ENCODE measurements around the gene BCL3.
A peak's percentile ranks its signal among the peaks of the same experiment; 100 is the strongest.
"Not testable (repeated sequence)": the region's sequence is repeated elsewhere in the genome, so short reads cannot be mapped to it uniquely, and the experiment has no call there.

The BCL3 gene

DNA sequence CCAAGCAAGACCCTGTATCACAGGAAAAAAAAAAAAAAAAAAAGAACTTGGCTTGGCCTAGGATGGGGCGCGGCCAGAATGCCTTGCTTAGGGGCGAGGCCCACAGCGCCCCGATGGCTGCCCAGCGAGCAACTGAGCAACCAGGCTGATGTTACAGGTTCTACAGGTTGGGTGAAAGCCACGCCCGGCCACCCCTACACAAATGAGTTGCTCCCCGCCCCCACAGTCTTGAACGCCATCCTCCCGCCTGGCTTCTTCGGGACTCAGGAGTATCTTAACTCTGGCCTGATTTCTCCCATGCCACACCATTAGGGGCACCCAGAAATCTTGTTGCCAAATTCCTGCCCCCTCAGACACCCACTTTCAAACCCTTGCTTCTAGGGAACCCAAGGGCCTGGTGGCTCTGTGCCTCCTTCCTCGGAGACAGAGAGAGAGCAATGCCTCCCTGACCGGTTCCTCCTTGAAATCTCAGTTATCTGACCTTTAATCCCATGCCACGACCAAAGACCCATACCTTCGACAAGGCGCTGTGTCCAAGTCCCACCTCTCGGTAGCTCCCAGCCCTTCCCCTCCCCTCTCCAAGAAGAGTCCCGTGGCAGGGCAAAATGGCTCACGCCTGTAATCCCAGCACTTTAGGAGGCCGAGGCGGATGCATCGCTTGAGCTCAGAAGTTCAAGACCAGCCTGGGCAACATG lies 28.0 kb downstream of the BCL3 start:
- Histone ChIP-seq H3K27ac (peak overlapping the region in 20 of 21 experiments; percentile 56 to 88 (median 78)), H3K4me3 (no peak overlapping the region)

DNA sequence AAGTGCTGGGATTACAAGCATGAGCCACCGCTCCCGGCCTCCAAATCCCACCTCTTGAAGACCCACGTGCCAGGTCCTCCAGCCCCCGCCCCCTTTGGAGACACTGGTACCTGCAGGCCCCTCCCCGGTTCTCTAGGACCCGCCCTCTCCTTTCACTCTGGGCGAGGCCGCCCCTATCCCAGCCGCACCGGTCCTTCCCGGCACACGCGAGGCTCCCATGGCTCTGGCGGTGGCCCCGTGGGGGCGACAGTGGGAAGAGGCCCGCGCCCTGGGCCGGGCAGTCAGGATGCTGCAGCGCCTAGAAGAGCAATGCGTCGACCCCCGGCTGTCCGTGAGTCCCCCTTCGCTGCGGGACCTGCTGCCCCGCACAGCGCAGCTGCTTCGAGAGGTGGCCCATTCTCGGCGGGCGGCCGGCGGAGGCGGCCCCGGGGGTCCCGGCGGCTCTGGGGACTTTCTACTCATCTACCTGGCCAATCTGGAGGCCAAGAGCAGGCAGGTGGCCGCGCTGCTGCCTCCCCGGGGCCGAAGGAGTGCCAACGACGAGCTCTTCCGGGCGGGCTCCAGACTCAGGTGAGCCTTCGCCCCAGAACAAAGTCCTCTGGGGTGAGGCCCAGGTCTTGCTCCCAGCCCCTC lies 29.3 kb downstream of the BCL3 start, which contains the start of gene CBLC:
CBLC (plus strand) TSS at position 176 of the 633 bp plus-strand sequence; CDS start at position 218, 42 bp downstream.
- Histone ChIP-seq H3K4me3 (peak within 1 kb of the TSS; percentile 32 to 57 (median 38)), H3K27ac (peak within 1 kb of the TSS; percentile 53 to 89 (median 81))

DNA sequence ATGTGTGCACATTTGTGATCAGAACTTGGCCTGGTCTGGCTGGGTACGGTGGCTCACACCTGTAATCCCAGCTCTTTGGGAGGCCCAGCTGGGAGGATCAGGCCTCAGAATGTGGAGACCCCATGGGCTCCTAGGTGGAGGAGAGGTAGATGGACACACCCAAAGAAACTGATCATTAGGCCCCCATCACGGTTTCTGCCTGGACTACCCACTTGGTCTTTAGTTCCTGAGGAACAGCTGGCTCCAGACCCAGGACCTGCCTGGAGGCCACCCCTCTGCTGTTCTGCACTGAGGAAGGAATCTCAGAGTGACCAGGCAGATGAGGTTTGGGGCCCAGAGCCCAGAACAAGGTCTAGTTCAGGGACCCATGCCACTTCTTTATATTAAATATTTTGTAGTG lies 30.6 kb downstream of the BCL3 start:
- Histone ChIP-seq H3K27ac (peak overlapping the region in 3 of 21 experiments; percentile 23 to 39 (median 31)), H3K4me3 (no peak overlapping the region)

DNA sequence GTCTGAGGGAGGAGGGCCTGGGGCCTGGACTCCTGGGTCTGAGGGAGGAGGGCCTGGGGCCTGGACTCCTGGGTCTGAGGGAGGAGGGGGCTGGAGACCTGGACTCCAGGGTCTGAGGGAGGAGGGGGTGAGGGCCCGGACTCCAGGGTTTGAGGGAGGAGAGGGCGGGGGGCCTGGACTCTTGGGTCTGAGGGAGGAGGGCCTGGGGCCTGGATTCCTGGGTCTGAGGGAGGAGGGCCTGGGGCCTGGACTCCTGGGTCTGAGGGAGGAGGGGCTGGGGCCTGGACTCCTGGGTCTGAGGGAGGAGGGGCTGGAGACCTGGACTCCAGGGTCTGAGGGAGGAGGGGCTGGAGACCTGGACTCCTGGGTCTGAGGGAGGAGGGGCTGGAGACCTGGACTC lies 33.2 kb downstream of the BCL3 start:
- not testable (repeated sequence) for H3K4me3 ChIP-seq
- peak overlapping the region in 1 of 21 experiments; percentile 24 for H3K27ac ChIP-seq

DNA sequence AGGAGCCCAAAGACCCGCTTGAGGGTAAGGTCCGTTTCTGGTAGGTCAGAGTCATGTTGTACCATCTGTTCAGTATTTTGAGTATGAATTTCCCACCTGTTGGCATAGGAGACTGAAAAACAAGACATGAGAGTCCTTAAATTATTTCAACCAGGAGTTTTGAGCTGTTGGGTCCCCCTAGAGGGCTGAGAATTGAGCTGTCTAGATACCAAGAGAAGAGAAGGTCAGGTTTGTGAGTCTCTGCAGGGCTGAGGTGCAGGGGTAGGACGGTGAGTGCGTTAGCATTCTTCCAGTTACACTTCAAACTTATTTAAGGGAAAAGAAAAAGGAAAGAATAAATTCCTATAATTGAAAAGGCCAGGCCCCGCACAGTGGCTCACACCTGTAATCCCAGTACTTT lies 34.2 kb downstream of the BCL3 start:
- no peak overlapping the region for H3K4me3 ChIP-seq
- no peak overlapping the region for H3K27ac ChIP-seq

DNA sequence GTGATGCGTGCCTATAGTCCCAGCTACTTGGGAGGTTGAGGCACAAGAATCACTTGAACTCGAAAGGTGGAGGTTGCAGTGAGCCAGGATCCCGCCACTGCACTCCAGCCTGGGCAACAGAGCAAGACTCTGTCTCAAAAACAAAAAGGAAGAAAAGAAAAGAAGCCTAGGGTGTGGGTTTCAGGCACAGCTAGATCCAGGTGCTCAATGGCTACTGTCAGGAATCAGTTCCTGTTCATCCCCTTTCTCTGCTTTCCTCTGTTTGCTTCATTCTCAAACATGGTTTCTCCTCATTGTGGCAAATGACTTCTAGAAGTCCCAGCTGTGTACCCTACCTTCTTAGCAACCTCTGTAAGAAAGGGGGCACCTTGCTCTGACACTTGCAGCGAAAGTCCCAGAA lies 35.0 kb downstream of the BCL3 start:
- Histone ChIP-seq H3K4me3 (no peak overlapping the region), H3K27ac (no peak overlapping the region)

DNA sequence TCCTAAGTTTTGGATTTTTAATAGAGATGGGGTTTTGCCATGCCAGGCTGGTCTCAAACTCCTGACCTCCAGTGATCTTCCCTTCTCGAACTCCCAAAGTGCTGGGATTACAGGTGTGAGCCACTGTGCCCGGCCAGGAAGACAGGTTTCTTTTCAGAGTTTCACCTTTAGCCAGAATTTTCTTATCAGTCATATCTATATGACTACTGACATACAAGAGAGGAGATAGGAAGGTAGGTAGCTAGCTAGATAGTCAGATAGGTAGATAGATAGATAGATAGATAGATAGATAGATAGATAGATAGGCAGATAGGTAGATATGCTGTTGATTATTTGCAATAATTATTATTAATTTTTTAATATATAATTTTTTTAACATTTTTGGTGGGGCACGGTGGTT lies 36.8 kb downstream of the BCL3 start:
- H3K27ac ChIP-seq = no peak overlapping the region
- no peak overlapping the region for H3K4me3 ChIP-seq

DNA sequence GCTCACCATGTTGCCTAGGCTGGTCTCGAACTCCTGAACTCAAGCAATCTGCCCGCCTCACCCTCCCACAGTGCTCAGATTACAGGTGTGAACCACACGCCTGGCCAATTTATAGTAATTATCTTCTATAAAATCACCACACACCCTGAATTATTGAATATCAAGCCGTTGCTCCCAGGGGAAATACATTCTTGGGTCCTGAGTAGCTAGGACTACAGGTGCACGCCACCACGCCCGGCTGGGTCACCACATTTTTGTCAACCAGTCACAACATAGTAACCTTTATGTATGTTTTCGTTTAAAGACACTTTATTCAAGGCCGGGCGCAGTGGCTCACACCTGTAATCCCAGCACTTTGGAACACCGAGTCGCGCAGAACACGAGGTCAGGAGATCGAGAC lies 37.5 kb downstream of the BCL3 start:
- Histone ChIP-seq H3K27ac (no peak overlapping the region), H3K4me3 (no peak overlapping the region)

DNA sequence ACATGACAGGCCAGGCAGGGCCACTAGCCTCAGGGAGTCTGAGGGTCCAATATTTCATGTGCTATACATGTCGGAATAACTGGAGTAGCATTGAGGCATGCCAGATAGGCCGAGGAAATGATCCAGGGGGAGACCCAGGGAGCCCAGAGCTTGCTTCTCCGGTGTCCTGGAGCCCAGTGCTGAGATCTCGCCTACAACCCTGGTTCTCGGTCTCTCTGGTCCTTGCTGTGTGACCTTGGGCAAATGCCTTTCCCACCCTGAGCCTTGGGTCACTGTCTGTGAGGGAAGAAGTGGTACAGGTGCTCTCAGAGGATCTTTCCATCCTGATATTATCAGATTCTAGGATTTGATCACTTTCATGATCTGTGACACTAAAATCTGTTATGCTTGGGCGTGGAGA lies 40.5 kb downstream of the BCL3 start:
- H3K27ac ChIP-seq = no peak overlapping the region
- no peak overlapping the region for H3K4me3 ChIP-seq

DNA sequence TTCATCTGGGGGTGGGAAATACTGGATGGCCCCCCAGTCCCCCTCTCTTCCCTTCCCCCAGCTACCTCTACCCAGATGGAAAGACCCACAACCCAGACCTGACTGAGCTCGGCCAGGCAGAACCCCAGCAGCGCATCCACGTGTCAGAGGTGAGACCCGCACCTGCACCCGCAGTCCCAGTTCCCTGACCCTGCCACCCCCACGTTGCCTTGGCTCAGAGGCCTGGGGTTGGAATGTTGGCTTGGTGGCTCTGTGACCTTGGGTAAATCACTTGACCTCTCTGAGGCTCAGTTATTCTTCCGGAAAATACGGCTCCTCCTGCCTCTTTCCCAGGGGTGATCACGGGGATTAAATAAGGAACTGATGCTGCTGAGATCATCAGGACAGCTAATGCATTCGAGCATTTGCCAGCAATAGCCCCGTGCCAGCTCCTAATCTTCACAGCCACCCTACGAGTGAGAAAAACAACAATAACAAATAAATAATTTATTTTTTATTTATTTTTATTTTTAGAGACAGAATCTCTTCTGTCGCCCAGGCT lies 41.5 kb downstream of the BCL3 start:
- no peak overlapping the region for H3K27ac ChIP-seq
- H3K4me3 ChIP-seq = no peak overlapping the region

DNA sequence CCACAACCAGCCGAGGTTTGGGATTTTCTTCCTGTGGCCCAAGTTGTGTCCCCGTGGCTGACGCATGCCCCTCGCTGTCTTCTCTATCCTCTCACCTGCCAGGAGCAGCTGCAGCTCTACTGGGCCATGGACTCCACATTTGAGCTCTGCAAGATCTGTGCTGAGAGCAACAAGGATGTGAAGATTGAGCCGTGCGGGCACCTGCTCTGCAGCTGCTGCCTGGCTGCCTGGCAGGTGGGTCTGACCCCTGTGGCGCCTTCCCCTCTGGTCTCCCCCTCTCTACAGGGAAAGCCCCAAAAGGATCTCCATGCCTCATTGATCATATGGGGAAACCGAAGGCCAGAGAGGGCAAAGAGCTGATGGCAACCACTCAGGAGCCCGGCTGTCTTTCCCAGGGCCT lies 43.8 kb downstream of the BCL3 start:
- H3K27ac ChIP-seq = no peak overlapping the region
- no peak overlapping the region for H3K4me3 ChIP-seq

DNA sequence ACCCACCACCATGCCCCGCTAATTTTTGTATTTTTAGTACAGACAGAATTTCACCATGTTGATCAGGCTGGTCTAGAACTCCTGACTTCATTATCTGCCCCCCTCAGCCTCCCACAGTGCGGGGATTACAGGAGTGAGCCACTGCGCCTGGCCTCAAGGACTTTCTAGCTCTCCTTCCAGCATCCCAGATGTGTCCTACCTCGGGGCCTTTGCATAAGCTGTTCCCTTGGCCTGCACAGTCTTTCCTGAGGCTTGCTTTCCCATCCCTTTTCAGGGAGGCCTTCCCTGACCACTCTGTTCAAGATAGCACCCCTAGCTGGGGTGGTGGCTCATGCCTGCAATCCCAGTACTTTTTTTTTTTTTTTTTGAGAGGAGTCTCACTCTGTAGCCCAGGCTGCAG lies 46.1 kb downstream of the BCL3 start:
- Histone ChIP-seq H3K27ac (no peak overlapping the region), H3K4me3 (no peak overlapping the region)

DNA sequence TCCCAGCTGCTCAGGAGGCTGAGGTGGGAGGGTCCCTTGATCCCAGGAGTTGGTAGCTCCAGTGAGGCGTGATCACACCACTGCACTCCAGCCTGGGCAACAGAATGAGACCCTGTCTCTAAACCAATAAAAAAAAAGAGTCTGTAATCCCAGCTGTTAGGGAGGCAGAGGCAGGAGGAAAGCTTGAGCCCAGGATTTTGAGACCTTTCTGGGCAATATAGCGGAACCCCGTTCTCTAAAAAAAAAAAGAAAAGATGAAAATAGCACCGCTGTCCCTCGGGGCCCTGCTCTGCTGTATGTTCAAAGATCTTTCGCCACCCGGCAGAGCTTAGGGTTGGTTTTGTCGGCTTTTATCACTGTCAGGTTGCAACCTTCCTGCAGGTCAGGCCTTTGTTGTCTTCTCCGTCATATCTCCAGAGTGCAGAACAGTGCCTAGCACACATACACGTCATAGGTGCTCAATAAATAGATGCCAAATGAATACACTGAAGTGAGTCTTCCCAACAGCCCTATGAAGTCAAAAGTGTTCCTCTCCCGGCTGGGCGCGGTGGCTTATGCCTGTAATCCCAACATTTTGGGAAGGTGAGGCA lies 47.0 kb downstream of the BCL3 start:
- H3K27ac ChIP-seq = no peak overlapping the region

DNA sequence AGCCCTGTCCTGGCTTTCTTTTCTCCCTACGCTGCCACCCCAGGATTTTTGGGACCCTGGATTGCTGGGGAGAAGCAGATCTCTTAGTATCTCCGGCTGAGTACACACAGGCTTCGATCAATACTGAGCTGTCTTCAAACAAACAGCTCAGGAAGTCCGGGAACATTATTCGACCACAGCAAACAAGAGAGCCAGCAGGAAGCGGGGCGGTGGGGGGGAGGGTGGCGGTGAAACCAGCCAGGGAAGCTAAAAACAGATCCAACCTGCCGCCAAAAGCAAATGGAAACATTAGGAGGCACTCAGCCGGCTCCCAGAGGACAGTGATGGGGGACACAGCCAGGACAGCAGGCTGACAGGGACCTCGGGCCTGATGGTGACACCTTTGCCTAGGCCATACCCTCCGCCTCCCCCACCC lies 48.2 kb downstream of the BCL3 start:
- Histone ChIP-seq H3K27ac (peak overlapping the region in 4 of 21 experiments; percentile 4 to 60 (median 34)), H3K4me3 (no peak overlapping the region)

More for the DNA sequence above, 47.0 kb downstream of the BCL3 start:
- no peak overlapping the region for H3K4me3 ChIP-seq

DNA sequence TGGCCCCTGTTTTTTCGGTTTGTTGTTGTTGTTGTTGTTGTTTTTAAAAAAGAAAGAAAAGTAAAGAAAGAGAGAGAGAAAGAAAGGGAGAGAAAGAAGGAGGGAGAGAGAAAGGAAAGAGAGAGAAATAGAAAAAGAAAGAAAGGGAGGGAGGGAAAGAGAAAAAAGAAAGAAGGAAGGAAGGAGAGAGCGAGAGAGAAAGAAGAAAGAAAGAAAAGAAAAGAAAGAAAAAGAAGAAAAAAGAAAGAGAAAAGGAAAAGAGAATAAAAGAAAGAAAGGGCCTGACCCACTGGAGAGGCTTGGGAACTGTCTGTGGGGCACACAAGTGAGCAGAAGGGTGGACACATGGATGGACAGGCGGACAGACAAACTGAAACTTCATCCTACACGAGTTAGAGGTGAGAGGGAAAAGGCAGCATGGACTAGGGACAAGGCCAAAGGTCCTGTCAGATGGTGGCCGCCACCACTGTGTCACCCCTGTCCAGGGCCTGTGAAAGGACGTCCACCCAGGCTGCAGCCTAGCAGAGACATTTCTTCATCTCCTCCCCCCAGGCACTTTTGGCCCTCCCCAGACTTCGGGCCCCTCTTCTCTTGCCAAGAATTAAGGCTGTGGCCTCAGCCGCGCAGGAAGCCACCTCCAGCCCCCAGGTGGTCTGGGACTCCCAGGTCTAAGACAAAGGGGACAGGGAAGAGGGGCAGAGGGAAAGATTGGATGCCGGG lies 51.3 kb downstream of the BCL3 start:
- Histone ChIP-seq H3K4me3 (no peak overlapping the region), H3K27ac (peak overlapping the region in 1 of 21 experiments; percentile 37)

DNA sequence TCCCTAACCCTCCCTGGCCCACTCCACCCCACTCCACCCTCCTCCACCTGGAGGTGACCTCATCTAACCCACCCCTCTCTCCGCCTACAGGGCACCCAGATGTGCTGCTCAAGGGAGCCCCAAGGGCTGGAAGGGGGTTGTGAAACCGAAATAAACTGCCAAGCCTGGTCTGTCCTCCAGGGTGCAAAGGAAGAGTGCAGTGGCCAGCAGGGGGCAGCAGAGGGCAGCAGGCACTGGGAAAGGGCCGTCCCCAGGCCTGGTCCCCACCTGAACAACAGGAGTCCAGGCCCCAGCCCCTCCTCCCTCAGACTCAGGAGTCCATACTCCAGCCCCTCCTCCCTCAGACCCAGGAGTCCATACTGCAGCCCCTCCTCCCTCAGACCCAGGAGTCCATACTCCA lies 52.0 kb downstream of the BCL3 start:
- H3K27ac ChIP-seq = peak overlapping the region in 1 of 21 experiments; percentile 37
- H3K4me3 ChIP-seq = no peak overlapping the region

DNA sequence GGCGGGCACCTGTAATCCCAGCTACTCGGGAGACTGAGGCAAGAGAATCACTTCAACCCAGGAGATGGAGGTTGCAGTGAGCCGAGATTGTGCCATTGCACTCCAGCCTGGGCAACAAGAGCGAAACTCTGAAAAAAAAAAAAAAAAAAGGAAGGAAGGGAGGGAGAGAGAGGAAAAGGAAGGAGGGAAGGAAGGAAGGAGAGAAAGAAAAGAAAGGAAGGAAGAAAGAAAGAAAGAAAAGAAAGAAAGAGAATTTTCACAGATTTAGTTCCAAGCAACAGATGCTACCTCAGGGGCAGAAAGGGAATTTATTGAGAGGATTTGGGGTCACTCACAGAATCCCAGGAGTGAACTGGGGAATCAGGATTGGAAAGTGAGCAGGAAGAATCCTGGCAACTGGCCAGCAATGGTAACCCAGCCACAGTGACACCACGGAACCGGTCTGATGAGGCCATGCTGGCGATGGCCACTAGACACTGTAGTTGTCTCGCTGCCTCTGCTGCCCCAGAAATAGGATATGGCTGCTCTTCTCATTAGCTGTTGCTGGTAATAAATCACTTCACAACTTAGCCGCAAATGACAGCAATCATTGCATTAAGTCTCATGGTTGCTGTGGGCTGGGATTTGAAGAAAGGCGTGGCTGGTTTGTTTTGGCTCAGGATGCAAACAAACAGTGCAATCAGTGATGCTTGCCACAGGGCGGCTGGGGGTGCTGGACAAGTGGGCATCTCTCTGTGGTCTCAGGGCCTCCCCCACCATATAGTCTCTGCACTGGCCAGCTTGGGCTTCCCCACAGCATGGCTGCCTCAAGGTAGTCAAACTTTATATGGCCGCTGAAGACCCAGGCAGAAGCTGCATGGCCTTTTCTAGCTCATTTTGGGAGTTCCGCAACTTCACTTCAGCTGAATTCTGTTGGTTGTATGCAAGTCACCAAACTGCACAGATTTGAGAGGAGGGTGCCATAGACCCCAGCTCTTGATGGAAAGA lies 55.2 kb downstream of the BCL3 start:
- H3K27ac ChIP-seq = no peak overlapping the region

DNA sequence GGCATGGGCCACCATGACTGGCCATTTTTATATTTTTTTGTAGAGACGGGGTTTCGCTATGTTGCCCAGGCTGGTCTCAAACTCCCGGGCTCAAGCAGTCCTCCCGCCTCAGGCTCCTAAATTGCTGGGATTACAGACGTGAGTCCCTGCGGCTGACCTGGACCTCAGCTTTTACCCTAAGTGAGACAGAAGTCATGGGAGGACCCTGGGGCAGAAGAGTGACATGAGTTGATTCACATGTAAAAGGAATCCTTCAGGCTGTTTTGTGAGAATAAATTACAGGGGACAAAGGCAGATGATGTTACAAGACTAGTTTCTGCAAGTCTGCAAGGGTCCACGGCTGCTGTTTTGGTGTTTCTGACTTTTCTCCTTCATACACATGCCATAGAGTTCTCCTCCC lies 57.8 kb downstream of the BCL3 start:
- H3K4me3 ChIP-seq = no peak overlapping the region

More for the DNA sequence above, 55.2 kb downstream of the BCL3 start:
- H3K4me3 ChIP-seq = no peak overlapping the region

DNA sequence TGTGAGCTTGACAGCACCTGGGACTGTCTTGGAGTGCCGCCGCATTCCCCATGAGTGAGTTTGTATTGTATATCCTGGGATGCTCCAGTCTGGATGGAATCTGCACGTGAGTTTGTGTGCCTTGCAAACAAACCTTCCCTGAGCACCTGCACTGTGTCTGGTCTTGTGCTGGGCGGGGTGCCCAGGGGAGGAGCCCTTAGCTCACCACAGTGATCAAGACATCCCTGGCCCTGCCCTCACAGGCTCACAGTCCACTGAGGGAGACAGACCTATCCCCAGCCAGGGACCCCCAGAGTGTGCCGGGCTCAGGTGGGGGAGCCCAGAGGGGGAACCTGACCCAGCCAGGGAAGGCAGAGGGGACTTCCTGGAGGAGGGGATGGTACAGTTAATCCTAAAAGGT lies 58.7 kb downstream of the BCL3 start:
- Histone ChIP-seq H3K27ac (peak overlapping the region in 8 of 21 experiments; percentile 37 to 85 (median 52)), H3K4me3 (no peak overlapping the region)

More for the DNA sequence above, 57.8 kb downstream of the BCL3 start:
- peak overlapping the region in 1 of 21 experiments; percentile 62 for H3K27ac ChIP-seq

Data from skin epidermis (tissue), 12 donors.